NCI-H1694 treated with DMSO at 0.1 percent for 48 hours (cell line): ENCODE results near the gene DPP10.
A peak's percentile ranks its signal among the peaks of the same experiment; 100 is the strongest.

Experiments used
- DNase-seq: peaks from one replicate; lab custom pipeline; 2025; lab: John Stamatoyannopoulos, UW

DPP10 gene

DNA sequence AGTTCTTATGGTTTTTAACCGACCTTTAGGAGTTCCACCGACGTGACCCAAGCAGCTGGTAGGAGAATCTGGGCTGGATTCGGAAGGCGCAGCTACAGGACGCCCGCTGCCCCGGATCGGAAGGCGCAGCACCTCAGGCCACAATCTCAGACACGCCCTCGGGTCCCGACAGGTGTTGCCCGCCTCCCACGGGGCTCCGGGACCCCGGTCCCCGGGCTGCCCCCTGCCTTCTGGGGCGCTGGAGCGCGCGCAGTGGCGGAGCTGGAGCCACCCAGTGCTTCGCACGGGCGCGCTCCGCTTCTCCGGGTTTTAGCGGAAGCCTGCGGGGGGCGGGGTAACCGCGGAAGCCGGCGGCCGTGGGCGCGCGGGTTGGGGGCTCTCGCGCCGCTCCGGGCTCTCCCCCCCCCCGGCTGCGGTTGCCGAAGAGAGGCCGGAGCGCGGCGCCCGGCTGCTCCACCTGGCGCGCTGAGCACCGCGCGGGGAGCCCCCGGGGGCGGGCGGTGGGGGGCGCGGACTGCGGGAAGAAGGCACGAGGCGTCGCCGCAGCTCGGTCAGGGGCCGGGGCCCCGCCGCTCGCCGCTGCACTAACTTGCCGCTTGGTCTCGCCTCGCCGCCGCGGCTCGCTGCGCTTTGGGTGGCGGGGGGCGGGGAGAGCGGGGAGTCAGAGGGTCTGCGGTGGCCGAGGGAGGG lies 718.8 kb downstream of the DPP10 start:
- peak; percentile 68 for DNase-seq

DNA sequence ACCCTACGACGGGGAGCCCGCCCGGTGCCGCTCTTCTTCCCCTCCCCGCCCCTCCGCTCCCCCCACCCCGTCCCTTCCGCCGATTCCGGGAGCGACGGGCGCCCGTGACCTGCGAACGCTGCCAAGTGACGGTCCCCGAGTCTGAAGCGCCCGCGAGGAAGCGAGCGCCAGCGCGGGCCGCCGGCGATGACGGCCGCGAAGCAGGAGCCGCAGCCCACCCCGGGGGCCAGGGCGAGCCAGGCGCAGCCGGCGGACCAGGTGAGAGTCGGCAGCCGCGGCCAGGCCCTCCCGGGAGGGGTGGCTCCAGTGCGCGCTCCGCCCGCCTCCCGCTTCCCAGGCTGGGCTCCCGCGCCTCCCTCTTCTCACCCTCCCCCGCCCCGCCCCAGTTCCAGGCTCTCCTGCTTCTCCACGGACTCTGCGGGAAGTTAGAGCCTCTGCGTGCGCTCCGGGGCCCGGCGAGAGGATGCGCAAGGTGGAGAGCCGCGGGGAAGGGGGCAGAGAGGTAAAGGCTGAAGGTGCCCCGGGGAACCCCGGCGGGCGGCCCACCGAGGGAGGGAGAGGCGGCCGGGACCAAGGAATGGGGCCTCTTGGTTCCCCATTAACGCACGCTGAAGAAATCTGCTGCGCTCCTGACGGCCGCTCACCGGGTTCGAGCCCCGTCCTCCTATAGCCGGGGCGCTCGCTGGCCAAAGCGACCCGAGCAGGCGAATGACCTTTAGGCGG lies 719.5 kb downstream of the DPP10 start:
- DNase-seq: peak; percentile 48

DNA sequence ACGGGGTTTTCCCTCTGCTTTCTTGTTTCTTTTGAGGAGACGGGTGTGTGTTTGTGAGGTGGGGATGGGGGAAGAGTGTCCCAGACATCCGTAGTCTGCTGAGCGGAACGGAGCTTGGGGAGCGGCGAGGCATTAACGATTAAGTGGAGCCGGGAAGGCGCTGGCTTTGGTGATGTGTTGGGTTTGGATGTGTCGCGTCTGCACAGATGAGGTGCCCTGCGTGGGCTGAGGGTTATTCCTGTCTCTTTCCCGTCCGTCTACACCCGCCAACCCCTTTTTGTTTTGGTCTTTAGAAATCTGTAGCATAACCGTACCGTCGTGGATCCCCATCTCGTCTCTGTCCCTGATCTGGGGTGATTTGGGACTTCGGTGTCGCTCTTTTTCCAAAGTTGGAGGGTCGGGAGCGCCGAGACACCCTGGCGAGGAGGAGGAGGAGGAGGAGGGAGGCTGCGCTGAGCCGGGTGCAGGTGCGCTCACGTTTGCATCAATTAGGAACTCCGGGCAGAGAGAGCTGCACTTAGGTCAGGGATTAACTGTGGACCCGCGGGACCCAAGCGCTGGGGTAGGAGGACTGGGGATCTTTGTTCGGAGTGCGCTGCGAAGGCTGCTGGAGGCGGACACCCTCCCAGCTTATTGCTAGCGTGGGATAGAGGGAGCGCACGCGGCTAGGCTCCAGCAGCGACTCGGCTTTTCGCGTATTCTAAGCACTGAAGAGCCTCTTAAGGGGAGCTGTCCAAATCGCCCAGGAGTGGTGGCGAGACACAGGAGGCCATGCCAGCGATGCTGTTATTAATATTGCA lies 720.3 kb downstream of the DPP10 start:
- DNase-seq: no peak

DNA sequence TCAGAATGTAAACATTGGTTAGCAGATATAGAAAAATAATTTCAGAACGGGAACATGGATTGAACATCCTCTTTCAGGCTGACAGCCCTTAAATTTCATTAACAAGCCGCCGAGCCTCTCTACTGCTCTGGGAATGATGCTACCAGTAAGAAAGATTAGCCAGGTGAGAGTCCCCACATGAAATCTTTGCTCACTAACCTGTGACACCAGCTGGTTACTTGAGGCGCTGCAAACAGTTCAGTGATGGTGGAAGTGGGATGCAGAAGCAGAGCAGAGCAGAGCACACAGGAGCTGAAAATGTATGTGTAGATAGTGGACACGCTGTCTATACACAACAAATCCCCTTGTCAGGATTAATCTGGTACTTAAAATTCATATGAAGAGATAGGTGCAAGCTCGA lies 721.1 kb downstream of the DPP10 start:
- peak; percentile 24 for DNase-seq

DNA sequence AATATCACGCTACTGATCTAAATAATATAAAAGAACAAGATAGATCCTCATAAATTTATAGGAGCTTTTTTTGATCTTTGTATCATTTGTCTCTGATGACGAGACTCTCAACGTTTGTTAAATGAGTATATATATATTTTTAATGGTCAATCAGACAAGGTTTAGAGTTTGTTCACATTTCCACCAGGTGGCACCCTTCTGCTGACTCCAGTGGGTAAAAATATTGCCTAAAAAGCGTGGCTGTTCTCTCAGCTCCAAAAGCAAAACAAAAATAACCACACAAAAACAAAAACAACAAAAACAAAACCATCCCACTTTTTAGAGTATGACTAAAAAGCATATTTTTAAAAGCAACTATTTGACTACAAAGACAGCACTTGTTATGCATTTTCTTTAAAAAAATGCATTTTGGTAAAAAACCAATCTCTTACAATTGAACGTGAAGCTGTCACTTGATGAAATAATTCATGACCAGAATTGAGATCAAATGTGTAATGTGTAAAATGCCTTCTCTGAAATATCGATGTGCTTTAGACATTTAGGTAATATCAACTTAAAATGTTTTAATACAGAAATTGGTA lies 723.2 kb downstream of the DPP10 start:
- peak; percentile 79 for DNase-seq

DNA sequence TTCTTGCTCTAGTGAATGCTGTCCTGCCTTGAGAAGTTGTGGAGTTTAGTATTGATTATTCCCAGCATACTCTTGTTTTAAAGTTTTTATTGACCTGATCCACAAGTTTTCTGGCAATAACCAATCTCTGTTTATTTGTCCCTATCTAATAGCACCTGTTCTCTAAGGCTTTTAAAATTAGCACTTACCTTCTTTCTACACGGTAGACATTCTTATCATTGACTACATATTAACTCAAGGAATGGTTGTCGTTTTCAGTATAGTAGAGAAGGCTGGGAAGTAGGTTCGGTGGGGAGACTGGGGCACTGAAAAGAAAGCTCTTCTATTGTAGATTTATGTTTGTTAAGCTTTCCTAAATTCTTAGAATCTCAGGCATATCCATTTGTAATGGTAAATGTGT lies 726.0 kb downstream of the DPP10 start:
- DNase-seq: no peak

DNA sequence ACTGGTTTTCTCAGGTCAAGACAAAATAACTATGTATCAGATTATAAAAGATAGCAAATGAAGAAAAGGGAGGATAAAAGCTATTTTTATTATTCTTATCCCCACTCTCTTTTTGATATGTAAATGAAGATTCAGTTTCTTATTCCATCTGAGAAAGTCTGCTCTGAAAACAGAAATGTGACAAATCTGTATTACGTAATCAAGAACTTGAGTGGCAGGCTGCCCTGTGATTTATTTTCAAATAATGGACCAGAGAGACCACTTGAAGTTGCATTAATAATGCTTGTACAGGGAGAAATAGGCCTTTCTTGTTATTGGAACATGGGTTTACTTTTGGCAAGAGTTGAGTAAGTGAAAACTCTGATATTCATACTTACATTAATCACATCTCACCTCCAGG lies 727.4 kb downstream of the DPP10 start:
- no peak for DNase-seq

DNA sequence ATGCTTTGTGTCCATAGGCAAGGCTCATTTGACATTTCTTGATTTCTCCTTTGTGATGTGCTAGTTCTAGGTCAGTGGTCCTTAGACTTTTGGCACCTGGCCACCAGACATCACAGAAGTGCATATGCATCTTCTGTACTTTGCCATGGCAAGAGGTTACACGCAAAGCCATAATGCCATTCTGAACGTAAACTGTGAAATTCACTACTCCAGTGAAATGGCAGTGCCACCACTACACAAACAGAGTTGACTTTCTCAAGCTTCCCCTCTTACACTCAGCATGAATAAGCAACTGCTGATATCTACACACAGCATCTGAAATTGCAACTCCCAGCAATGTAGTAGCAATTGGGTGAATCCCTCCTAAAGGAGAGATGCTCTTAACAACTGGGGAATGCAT lies 729.3 kb downstream of the DPP10 start:
- no peak for DNase-seq

DNA sequence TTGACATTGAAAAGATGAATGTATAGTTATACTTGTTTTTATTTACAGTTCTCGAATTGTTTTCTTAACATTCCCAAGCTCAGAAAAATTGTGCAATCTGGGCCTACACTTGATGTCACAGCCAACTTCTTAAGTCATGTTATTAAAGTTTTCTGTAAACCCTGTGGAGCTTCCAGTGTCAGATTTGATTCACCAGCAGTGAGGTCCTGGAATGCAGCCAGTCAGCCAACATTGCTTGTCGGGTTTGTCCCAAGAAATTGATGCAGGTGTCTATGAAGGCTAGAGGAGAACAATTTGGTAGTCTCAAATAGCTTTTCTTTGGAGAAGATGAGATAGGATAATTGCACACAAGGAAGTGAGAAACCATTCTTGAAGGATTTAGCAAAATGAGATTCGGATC lies 732.2 kb downstream of the DPP10 start:
- DNase-seq: no peak

DNA sequence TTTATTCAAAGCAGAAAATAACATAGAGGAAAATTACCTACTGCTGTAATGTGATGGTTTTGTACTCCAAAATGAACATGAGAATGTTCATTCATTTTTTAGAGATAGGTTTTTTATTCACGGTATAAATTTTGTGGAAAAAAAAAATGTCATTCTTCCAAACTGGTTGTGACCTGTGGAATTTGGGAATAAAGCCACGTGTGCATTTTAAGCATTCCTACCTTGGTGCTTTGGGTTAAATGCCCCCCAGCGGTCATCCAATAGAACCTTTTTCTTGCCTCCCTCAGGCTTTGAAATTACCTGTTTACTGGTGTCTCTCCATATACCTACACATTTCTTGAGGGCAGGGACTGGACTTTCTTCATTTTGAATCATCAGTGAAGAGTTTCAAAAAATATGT lies 740.7 kb downstream of the DPP10 start:
- DNase-seq: no peak

DNA sequence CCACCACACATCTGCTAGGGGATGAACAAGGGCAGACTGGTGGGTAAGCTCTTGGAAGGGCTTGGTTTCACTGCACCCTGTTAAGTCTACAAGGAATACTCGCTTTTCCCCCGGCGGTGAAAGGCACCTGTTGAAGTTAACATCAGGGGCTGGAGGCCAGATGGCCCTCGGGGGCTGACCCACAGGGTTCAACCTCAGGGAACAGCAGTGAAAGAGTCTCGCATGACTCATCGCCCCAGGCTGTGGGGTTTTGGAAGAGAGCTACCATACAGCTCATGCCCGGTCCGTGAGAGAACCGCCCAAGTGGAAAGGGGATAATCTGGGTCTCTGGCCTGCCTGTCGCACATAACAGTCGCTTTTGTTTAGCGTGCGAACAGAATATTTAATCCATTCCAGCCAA lies 748.0 kb downstream of the DPP10 start:
- no peak for DNase-seq

DNA sequence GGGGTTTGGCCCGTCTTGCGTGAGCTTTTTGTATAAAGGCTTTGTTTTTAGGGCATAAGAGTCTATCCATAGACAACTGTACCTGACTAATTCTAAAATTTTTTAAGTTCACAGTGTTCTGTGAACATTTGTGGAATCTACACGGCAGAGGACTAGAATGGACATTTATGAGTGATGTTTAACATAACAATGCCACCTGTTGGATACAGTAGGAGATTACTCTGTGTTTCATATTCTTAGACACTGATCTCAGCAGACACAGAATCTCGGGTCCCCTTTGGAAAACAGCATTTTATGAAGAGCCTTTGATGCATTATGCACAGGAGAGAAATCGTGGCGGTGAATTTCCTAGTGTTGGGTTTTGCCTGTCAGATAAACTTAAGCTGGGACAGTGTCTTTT lies 752.2 kb downstream of the DPP10 start:
- no peak for DNase-seq

DNA sequence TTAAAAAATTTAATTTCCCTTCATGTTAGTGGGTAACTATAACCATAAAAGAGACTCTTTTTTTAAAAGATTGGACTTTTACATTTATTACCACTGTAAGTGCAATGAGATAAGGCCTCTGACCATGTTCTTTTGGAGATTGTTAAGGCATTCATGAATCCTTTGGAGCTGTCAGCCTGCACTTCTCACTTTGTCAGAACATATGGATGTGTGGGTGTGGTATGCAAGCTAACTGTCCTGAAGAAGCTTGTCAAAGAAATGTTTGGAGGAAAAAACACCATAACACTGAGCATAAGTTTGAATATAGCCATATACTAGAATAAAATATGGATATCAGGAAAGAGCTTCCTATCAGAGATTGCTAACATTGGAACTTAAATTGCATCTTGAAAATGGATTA lies 754.1 kb downstream of the DPP10 start:
- DNase-seq: no peak

DNA sequence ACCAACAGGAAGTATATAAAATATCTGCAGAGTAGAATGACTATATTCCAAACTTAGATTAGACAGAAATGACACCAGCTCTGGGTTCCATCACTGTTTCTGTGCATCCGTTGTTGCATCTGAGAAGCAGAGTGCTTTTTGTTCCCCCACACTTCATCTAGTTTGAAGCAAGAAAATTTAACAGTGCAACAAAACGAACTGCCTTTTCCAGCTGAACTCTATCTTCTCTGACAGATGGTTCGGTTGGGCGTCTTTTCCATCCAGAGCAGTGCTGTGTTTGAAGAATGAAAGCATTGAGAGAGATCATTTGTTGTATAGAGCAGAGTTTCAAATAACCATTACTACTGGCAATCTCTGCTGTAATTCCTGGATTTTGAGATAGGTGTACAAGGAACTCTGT lies 757.5 kb downstream of the DPP10 start:
- DNase-seq: peak; percentile 42

DNA sequence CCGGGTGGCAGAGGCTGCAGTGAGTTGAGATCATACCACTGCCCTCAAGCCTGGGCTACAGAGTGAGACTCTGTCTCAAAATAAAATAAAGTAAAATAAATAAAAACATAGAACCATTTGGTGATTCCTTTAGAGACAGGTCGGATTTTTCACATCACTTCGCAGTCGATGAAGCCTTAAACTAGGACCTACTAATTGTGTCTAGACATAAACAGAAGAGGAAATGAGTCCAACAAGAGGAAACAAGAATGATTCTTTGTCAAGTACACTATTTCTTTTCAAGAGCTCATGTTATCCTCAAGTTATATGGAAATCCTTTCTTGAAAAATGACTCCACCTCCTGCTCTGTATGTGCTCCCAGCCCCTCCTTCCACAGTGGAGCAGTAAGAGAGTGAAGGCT lies 758.9 kb downstream of the DPP10 start:
- no peak for DNase-seq

DNA sequence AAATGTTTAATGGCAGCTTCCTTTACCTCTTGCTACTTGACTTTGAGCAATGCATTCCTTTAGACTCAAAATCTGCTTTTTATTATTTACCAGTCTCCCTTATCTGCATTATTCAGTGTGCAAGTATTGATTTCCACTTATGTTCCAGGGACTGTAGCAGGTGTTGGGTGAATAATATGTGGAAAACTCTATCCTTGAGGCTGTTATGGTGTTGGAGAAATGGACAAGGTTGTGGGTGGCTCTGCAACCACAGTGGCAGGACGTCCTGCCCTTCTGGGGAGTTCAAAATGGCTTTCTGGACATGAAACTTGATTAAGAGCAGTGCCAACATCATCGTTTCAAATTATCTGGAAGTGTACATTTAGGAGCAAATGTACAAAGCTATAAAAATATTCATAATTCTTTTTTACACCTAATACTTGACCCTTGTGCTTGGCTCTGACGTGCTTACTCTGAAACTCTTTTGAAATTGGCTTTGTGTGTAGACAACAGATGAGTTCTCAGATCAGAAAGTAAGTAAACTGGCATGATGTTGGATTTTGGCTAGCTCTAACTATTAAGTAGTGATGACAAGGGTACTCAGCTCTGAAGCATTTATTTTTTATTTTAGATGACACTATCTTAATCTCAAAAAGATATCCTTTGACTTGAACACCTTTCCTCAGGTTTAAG lies 766.2 kb downstream of the DPP10 start:
- DNase-seq: no peak

DNA sequence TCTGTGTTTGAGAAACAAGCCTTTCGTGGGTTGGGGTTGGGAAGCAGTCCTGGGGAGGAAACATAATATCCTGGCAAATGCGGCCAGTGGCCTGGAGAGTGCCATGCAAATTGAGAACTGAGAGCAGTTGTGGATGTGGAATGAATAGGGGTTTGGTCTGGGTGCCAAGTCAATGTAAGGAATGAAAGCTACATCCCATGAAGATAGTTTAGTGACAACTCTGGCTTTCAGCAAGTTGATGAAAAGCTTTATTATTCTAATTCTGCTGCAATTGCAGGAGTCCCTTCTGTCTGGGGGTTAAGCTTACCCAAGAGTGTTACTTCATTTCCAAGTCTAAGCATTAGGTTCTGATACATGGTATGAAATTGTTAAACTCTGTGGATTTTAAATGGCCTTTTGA lies 771.6 kb downstream of the DPP10 start:
- DNase-seq: no peak

DNA sequence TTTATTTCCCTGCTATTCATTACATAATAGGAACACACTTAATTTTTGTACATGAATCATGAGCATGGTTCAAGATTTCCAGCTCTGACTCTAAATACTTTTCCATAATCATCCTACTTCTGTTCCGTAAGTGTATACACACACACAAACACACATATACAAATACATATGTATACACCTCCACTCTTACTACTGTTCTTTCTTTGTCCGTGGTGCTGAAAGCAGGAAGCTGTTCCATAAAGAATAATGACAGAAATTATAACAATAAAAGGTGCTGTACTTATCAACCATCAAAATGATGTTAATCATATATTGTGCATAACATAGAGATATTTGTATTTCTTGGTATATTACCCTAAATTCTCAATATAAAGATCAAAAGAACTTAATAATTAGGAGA lies 776.9 kb downstream of the DPP10 start:
- DNase-seq: no peak

DNA sequence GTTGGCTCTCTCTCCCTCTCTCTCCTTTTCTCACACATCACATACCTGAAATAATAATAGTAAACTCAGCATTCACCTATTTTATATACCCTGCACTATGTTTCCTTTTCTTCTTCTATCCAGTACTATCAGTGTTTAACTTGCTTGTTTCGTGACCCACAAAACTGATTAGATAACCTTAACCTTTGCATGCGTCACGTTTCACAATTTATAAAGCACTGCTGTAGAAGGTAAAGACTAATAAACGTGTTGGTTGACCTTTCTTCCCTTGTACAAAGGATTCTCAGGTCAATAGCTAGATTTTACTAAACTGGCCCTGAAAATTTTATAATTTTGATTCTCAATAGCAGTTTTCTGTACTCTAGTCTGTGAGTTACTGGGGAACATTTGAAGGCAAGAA lies 791.7 kb downstream of the DPP10 start:
- no peak for DNase-seq

DNA sequence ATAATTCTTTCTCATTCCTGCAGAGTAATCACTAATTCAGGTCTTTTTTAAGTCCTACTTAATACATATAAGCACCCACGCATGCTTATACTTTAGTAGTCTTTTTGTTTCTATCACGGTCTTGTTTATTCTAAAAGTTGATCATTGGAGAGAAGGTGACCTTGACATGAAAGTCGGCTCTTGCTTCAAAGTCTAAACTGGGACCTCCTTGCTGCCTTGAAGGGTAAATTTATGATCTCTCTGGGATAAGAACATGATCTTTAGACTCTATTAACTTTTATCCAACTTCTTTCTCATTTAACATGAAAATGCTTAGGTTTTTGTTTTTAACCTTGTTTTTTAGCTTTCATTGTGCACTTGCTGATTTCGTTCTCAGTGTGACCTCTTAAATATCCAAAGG lies 792.3 kb downstream of the DPP10 start:
- DNase-seq: no peak

DNA sequence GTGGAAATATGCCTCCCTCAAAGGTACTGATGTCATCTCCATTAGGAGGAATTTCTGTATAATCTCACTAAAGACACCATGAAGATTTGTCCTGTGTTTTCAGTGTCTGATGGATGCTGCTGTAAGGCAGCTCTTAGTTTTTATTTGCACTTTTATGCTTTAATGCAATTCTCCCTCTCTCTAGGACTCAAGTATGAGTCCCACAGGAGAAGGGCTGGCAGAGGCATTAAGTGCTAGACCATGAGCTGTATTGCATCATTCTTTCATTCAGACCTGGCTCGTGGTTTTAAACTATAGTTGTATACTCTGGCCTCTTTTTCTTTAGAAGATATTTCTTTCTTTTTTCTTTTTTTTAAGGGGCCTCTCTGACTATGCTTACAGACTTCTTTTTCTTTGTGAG lies 805.6 kb downstream of the DPP10 start:
- no peak for DNase-seq

DNA sequence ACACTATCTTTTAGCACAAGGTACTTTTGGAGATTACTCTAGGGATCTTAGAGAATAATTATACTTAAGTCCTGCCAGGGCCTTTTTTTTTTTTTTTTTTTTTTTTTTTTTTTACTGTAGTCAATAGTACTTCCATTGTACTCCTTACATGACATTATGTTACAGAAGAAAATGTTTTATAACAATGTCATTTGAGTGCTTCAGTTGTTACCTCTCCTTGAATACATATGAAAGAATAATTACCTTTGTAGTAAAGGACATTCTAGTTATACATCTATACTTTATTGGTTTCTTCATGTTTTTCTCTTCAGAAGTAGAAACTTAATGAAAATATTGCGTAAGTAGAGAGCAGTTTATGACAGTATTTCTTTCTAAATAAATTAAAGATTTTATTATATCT lies 834.9 kb downstream of the DPP10 start:
- DNase-seq: no peak
